ENCODE measurements around the gene JUND. TPM values are rescaled to one million over a fixed set of nuclear protein-coding genes. Genes with fewer than 3 reads are reported as not detected.

Gene JUND
- total RNA-seq, 6 donors from 2014 or later, result 281 to 1,101 (median 639) TPM

DNA sequence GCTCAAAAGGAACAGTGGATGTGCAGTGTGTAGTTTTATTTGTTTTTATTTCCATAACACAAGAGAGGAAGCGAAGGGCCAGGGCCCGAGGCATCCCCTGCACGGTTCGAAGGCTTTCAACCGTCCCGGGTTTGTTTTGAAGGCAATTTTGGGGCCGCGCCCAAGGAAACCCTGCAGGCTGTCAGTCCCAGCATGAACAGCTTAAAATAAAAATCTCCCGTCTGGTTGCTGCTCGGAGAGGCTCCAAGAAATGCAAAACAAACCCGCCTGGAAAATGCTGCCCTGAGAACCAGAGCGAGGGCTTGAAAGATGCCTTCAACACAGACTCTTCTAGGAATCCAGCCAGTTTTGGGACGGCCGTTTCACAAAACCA, 25.5 kb upstream of the JUND start:
- peak overlapping the region; percentile 57 to 98 (median 94) for H3K27ac ChIP-seq

DNA sequence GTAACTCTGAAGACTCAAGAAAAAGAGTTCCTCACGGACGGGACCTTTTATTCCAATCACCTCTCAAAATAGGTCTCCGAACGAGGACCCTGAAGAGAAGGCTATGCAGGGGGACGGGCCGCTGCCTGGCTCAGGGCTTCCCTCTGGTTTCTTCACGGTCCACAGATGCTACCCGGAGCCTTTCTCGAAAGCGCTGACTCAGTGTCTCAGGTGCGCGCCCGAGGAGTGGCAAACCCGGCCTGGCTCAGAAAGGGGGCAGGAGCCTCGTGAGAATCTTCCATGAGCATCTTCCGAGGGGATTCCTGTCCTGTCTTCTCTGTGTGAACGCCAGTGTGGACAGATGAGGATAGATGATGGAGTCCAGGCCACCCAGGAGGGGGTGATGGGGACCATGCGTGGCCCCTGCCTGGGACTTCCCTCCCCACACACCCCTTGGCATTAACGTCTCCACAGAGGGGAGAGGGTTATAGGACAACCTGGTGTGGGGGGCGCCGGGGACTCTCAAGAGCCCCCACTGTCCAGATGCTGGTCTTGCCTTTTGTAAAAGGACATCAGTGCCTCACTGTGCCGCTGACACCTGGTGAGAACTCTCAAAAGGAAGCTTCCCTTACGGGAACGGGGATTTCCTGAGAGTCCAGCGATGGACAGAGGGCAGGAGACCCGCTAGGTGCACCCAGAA, 24.9 kb upstream of the JUND start:
- no peak for ATAC-seq (ENCODE audit: low FRiP score in 2 of 2)
- Histone ChIP-seq H3K4me1 (peaks cover 39 to 70% (median 56%) of the 10 kb centered on the region in 4 donors), H3K27me3 (no peaks in the 10 kb centered on the region), H3K36me3 (peaks cover 0 to 33% (median 23%) of the 10 kb centered on the region in 4 donors), H3K27ac (peak overlapping the region; percentile 57 to 98 (median 94)), H3K9me3 (no peaks in the 10 kb centered on the region), H3K4me3 (no peak overlapping the region)
- 74 to 84% methylated on average over 26 of the region's 26 CpGs for WGBS, 2 donors
- DNase-seq, result no peak
- no peak for TF ChIP-seq POLR2A (IDR thresholded peaks at IDR 0.05)

More for the DNA sequence above, 25.5 kb upstream of the JUND start:
- DNase-seq, result no peak
- ATAC-seq (ENCODE audit: low FRiP score in 2 of 2), result no peak
- Histone ChIP-seq H3K4me3 (no peak overlapping the region), H3K4me1 (peaks cover 36 to 65% (median 50%) of the 10 kb centered on the region in 4 donors), H3K27me3 (no peaks in the 10 kb centered on the region), H3K9me3 (no peaks in the 10 kb centered on the region), H3K36me3 (peaks cover 0 to 38% (median 27%) of the 10 kb centered on the region in 4 donors)
- 56 to 65% methylated on average over 14 of the region's 14 CpGs for WGBS, 2 donors
- TF ChIP-seq, protein P1, sequence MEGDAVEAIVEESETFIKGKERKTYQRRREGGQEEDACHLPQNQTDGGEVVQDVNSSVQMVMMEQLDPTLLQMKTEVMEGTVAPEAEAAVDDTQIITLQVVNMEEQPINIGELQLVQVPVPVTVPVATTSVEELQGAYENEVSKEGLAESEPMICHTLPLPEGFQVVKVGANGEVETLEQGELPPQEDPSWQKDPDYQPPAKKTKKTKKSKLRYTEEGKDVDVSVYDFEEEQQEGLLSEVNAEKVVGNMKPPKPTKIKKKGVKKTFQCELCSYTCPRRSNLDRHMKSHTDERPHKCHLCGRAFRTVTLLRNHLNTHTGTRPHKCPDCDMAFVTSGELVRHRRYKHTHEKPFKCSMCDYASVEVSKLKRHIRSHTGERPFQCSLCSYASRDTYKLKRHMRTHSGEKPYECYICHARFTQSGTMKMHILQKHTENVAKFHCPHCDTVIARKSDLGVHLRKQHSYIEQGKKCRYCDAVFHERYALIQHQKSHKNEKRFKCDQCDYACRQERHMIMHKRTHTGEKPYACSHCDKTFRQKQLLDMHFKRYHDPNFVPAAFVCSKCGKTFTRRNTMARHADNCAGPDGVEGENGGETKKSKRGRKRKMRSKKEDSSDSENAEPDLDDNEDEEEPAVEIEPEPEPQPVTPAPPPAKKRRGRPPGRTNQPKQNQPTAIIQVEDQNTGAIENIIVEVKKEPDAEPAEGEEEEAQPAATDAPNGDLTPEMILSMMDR (IDR thresholded peaks at IDR 0.05), result no peak
- no peak for TF ChIP-seq EP300 (IDR thresholded peaks at IDR 0.05)
- TF ChIP-seq POLR2AphosphoS5 (IDR thresholded peaks at IDR 0.05), result no peak
- TF ChIP-seq POLR2A (IDR thresholded peaks at IDR 0.05), result no peak

DNA sequence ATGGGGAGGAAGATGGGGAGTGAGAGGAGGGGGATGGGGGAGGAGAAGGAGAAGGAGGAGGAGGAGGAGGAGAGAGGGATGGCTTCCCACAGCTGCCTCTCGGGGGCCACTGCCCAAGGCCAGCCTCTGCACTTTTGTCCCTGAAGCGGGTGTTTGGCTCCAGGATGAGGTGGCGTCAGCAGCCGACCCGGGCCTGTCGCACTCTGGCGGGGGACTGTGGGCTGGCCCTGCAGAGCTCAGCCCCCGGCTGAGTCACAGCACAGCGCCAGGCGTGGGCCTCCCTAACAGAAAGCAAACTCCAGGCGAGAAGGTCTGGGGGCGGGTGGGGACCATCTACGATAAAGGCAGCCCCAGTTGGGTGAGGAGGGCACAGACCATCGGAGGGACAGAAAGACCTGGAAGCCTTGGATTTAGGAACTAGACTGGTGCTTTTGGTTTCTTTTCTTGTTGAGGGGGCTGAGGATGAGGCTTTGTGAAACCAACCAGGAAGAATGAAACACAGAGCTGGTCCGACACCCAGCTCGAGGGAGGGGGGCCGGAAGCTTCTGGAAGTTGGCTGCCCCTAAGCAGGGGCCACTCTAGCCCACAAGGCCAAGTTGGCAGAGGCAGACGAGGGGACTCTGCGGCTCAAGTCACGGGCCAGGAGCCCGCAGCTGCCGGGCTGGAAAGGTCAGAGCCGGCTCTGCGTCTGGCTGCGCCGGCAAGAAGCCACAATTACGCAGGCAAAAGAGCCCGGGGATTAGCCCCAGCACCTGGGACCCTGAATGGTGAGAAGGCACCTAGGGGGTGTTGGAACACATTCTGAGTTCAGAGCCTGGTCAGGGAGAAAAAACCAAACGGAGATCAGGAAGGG, 23.3 kb upstream of the JUND start:
- no peaks in the 10 kb centered on the region for H3K9me3 ChIP-seq
- ATAC-seq (ENCODE audit: low FRiP score in 2 of 2) (peak; percentile 86 to 92), DNase-seq (peak; percentile 87 to 92)
- TF ChIP-seq POLR2A (IDR thresholded peaks at IDR 0.05) (peak in 3 of 4 donors; percentile 48 to 87 (median 66)), EP300 (IDR thresholded peaks at IDR 0.05) (peak in 1 of 4 donors; percentile 10), POLR2AphosphoS5 (IDR thresholded peaks at IDR 0.05) (peak; percentile 83 to 86)
- TF ChIP-seq, protein P1 (IDR thresholded peaks at IDR 0.05), result peak in 1 of 6 experiments; percentile 10
- peak overlapping the region; percentile 93 to 98 (median 96) for H3K27ac ChIP-seq
- peaks cover 47 to 79% (median 67%) of the 10 kb centered on the region in 4 donors for H3K4me1 ChIP-seq
- H3K36me3 ChIP-seq, result peaks cover 0 to 24% (median 15%) of the 10 kb centered on the region in 4 donors
- H3K4me3 ChIP-seq, result peak overlapping the region; percentile 21 to 49 (median 34)
- 5 to 7% methylated on average over 18 to 20 of the region's 29 CpGs for WGBS, 2 donors
- H3K27me3 ChIP-seq, result no peaks in the 10 kb centered on the region

DNA sequence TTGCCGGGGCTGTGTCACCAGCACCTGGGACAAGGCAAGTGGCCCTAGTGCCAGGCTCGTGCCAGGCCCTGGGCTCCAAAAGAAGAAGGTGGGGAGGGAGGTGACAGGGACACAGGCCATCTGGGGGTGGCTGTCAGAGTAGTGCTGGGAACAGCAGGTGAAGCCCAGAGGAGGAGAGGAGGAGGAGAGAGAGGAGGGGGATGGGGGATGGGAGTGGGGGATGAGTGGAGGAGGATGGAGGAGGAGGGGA, 22.7 kb upstream of the JUND start:
- DNase-seq (no peak), ATAC-seq (ENCODE audit: low FRiP score in 2 of 2) (no peak)
- H3K9me3 ChIP-seq, result no peaks in the 10 kb centered on the region
- peak overlapping the region in 3 of 4 donors; percentile 21 to 49 (median 47) for H3K4me3 ChIP-seq
- WGBS, 2 donors, result 8 to 23% methylated on average over 2 of the region's 2 CpGs
- peaks cover 0 to 19% (median 10%) of the 10 kb centered on the region in 4 donors for H3K36me3 ChIP-seq
- H3K27me3 ChIP-seq, result no peaks in the 10 kb centered on the region
- peak overlapping the region; percentile 93 to 98 (median 96) for H3K27ac ChIP-seq
- TF ChIP-seq, protein P1 (IDR thresholded peaks at IDR 0.05), result no peak
- TF ChIP-seq EP300 (IDR thresholded peaks at IDR 0.05) (no peak), POLR2A (IDR thresholded peaks at IDR 0.05) (no peak), POLR2AphosphoS5 (IDR thresholded peaks at IDR 0.05) (no peak)
- H3K4me1 ChIP-seq, result peaks cover 47 to 79% (median 67%) of the 10 kb centered on the region in 4 donors

DNA sequence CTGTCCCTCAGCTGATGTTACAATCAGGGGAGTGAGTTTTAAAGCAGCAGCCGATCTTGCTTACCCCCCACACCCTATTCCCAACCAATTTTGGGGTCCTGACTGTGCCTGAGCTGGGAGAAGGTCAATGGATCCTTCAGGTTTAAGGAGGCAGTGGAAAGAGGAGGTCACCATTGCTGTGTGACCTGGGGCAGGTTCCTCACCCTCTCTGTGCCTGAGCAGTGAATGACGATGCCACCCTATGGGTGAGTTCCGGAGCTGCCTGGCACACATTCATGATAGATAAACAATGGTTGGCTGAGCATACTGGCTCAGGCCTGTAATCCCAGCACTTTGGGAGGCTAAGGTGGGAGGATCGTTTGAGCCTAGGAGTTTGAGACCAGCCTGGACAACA, 20.3 kb upstream of the JUND start:
- H3K36me3 ChIP-seq, result no peaks in the 10 kb centered on the region
- no peak overlapping the region for H3K4me3 ChIP-seq
- DNase-seq (no peak), ATAC-seq (ENCODE audit: low FRiP score in 2 of 2) (no peak)
- H3K9me3 ChIP-seq, result no peaks in the 10 kb centered on the region
- no peaks in the 10 kb centered on the region for H3K27me3 ChIP-seq
- H3K4me1 ChIP-seq, result peaks cover 46 to 62% (median 61%) of the 10 kb centered on the region in 4 donors
- WGBS, 2 donors, result 78 to 86% methylated on average over 4 of the region's 4 CpGs
- peak overlapping the region; percentile 58 to 95 (median 82) for H3K27ac ChIP-seq
- TF ChIP-seq POLR2A (IDR thresholded peaks at IDR 0.05), result no peak
- TF ChIP-seq, protein P1 (IDR thresholded peaks at IDR 0.05), result no peak
- TF ChIP-seq EP300 (IDR thresholded peaks at IDR 0.05), result no peak
- TF ChIP-seq POLR2AphosphoS5 (IDR thresholded peaks at IDR 0.05), result no peak
